Measurements from ENCODE around the gene CDH4.

- TF ChIP-seq, protein P1, sequence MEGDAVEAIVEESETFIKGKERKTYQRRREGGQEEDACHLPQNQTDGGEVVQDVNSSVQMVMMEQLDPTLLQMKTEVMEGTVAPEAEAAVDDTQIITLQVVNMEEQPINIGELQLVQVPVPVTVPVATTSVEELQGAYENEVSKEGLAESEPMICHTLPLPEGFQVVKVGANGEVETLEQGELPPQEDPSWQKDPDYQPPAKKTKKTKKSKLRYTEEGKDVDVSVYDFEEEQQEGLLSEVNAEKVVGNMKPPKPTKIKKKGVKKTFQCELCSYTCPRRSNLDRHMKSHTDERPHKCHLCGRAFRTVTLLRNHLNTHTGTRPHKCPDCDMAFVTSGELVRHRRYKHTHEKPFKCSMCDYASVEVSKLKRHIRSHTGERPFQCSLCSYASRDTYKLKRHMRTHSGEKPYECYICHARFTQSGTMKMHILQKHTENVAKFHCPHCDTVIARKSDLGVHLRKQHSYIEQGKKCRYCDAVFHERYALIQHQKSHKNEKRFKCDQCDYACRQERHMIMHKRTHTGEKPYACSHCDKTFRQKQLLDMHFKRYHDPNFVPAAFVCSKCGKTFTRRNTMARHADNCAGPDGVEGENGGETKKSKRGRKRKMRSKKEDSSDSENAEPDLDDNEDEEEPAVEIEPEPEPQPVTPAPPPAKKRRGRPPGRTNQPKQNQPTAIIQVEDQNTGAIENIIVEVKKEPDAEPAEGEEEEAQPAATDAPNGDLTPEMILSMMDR (IDR thresholded peaks at IDR 0.05), result no peak
- TF ChIP-seq POLR2A (IDR thresholded peaks at IDR 0.05), result no peak
Observed at GRCh38 chr20:61738601-61739069, 486.6 kb downstream of the CDH4 start.
